BLaER1 treated with 17β-estradiol and CSF1 and Interleukin-3, amounts not matched to agents 10 nM and 100 nM (cell line): ENCODE data around the gene PTPRD.

Experiments used
- H3K27ac ChIP-seq, 11 experiments: shearing (Covaris generic); formaldehyde crosslinking; 2 replicates each; pipeline ENCODE4 v1.8.1; 2022
- H3K27me3 ChIP-seq, 11 experiments: shearing (Covaris generic); formaldehyde crosslinking; 2 replicates each; pipeline ENCODE4 v1.8.1; 2022
- H3K36me3 ChIP-seq, 11 experiments: shearing (Covaris generic); formaldehyde crosslinking; 2 replicates each; pipeline ENCODE4 v1.8.1; 2022
- H3K4me1 ChIP-seq, 10 experiments: shearing (Covaris generic); formaldehyde crosslinking; 2 replicates each; pipeline ENCODE4 v1.8.1; 2022
- H3K4me2 ChIP-seq, 11 experiments: shearing (Covaris generic); formaldehyde crosslinking; 2 replicates each; pipeline ENCODE4 v1.8.1; 2022
- H3K4me3 ChIP-seq, 10 experiments: shearing (Covaris generic); formaldehyde crosslinking; 2 replicates each; pipeline ENCODE4 v1.8.1; 2022
- H3K9ac ChIP-seq, 11 experiments: shearing (Covaris generic); formaldehyde crosslinking; 2 replicates each; pipeline ENCODE4 v1.8.1; 2022
- H3K9me3 ChIP-seq, 11 experiments: shearing (Covaris generic); formaldehyde crosslinking; replicated peaks in 1 of 11; 2 replicates each; pipeline ENCODE4 v1.8.1; 2022
- H4K20me1 ChIP-seq, 11 experiments: shearing (Covaris generic); formaldehyde crosslinking; 2 replicates each; pipeline ENCODE4 v1.8.1; 2022
- Cebpa-rat ChIP-seq, 11 experiments: shearing (Covaris generic); IDR thresholded peaks; 2 replicates each; pipeline ENCODE4 v1.8.1; 2022

The PTPRD gene

DNA sequence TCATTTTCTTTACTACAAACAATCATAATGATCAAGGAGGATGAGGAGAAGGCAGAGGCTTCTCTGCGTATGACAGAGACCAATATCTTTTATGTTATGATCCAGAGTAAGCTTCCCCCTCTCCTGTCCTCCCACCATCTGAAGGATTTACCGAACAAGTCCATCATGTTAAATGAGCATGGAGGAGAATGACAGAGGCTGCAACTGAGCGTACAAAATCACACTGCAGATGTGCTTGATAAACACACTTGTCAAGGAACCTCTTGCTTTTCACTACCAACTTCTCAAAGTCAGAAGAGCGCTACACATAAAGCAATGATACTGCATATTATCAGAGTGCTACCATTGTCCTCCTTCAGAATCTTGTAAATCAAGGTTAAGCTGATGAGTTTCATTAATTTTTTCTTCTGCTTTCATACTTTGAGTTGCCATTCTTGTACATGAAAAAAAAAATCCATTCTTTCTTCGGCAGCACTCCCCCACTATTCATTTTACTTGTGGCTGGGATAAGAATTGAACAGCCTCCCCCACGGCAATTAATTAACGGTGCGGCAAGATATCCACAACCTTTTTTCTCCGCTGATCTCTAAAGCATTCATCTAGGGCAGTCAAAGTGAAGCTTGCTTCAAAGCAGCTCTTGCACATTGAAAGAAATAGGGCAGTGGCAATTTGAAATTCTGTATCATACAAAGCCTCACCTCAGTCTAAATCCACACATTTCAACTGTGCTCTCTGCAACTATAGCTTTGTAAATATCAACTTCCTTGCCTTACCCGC, 2139.4 kb downstream of the PTPRD start:
- Histone ChIP-seq H3K27me3 (no peaks in the 10 kb centered on the region), H3K36me3 (no peaks in the 10 kb centered on the region), H3K27ac (no peak overlapping the region), H4K20me1 (no peaks in the 10 kb centered on the region), H3K4me1 (peaks cover 0 to 19% (median 13%) of the 10 kb centered on the region in 10 experiments; a peak in 15 of 20 replicates), H3K4me2 (peak overlapping the region in 8 of 11 experiments; percentile 33 to 68 (median 57); a peak in 15 of 22 replicates), H3K9me3 (no peaks in the 10 kb centered on the region; a peak in 1 of 22 replicates), H3K4me3 (no peak overlapping the region), H3K9ac (no peak overlapping the region)
- no peak for TF ChIP-seq Cebpa-rat (IDR thresholded peaks at IDR 0.05)

DNA sequence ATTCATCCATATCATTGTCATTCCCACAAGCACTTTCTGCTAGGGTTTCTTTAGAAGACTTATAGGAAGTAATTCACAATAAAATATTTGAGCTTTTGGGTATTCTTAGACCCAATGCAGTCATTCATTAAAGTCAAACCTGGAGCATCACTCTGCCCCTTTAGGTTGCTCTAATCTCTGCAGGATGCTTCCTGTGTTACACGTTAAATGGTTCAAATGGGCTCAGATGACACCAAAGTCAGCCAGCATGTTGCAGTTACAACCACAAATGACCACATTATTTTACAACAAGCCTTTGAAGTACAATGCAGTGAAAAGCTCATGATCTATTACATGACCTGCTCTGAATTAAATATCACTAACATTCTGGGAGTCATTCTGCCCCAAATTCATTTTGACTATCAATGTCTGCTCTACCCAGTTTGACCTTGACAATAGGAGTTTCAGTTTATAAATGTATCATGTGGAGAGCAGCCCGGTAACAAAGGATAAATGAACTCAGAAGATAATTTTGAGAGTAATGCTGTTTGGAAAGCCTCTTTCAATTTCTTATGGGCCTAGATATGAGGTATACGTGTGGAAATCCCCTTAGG, 2144.7 kb downstream of the PTPRD start:
- no peaks in the 10 kb centered on the region for H3K27me3 ChIP-seq
- H3K9ac ChIP-seq = no peak overlapping the region
- peaks cover 0 to 5% (median under 1%) of the 10 kb centered on the region in 10 experiments; a peak in 7 of 20 replicates for H3K4me1 ChIP-seq
- no peak overlapping the region for H3K4me2 ChIP-seq
- no peak overlapping the region for H3K4me3 ChIP-seq
- H3K9me3 ChIP-seq = no peaks in the 10 kb centered on the region
- H4K20me1 ChIP-seq = no peaks in the 10 kb centered on the region
- no peak overlapping the region for H3K27ac ChIP-seq
- no peak for TF ChIP-seq Cebpa-rat (IDR thresholded peaks at IDR 0.05)
- H3K36me3 ChIP-seq = no peaks in the 10 kb centered on the region

DNA sequence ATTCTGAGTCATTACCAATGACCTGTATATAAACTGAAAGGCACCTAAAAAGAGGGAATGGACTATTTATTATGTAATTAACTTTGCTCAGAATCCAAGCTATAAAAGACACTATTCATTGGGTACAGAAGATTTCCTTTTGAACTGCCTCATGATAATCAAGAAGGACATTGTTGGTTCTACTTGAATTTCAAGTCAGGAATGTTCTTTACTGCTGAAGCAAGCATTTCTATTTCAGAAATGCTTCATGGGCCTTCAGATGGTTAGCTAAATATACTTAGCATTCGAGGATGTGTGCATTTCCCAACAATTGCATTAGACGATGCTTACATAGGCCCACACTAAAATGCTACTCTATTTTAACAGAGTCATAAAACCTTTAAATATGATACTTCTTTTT, 2155.0 kb downstream of the PTPRD start:
- Histone ChIP-seq H3K27me3 (no peaks in the 10 kb centered on the region), H3K9ac (no peak overlapping the region), H3K27ac (no peak overlapping the region), H4K20me1 (no peaks in the 10 kb centered on the region; a peak in 1 of 22 replicates), H3K4me2 (no peak overlapping the region), H3K9me3 (no peaks in the 10 kb centered on the region), H3K4me3 (no peak overlapping the region), H3K36me3 (no peaks in the 10 kb centered on the region), H3K4me1 (no peaks in the 10 kb centered on the region)
- no peak for TF ChIP-seq Cebpa-rat (IDR thresholded peaks at IDR 0.05)

DNA sequence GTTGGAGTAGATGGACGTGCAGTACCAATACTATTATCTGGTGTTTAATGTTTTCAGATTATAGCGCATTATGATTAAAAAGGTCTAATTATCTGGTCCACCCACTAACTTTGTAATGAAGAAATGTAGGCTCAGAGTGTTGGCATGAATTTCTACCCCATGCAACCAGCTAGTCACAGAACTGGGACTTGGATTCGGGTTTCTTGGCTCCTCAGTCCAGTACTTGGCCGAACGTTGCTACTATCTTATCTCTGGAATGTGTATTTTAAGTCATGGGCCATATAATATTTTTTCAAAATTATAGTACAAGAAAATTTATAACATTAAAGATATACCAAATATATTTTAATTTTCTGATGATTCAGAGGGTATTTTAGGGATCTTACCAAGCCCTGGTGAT, 2155.7 kb downstream of the PTPRD start:
- no peak for TF ChIP-seq Cebpa-rat (IDR thresholded peaks at IDR 0.05)
- H4K20me1 ChIP-seq = no peaks in the 10 kb centered on the region; a peak in 1 of 22 replicates

DNA sequence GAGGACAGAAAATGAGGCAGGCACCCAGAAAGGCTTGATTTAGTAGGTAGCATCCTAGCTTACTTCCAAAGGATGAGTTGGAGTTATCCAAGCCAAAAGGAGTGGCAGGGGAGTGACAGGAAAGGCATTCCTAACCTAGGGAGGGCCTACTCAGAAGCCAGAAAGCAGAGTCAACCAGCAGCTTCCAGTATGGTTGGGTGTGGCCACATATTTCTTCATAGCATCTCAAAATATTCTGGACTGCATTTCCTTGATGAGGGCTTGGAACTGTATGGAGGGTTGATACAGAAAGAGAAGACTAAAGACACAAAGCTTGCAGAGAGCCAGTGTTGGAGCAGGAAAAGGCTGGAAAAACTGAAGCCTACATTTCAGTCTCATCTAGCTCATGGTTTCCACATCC, 2156.5 kb downstream of the PTPRD start:
- H3K9ac ChIP-seq = no peak overlapping the region
- H3K27ac ChIP-seq = no peak overlapping the region
- H3K4me2 ChIP-seq = no peak overlapping the region
- no peaks in the 10 kb centered on the region for H3K36me3 ChIP-seq
- no peaks in the 10 kb centered on the region for H3K27me3 ChIP-seq
- no peaks in the 10 kb centered on the region for H3K9me3 ChIP-seq
- no peak overlapping the region for H3K4me3 ChIP-seq
- no peak for TF ChIP-seq Cebpa-rat (IDR thresholded peaks at IDR 0.05)
- no peaks in the 10 kb centered on the region; a peak in 1 of 22 replicates for H4K20me1 ChIP-seq
- H3K4me1 ChIP-seq = no peaks in the 10 kb centered on the region

More for the DNA sequence above, 2155.7 kb downstream of the PTPRD start:
- Histone ChIP-seq H3K9ac (no peak overlapping the region), H3K36me3 (no peaks in the 10 kb centered on the region), H3K4me2 (no peak overlapping the region), H3K27ac (no peak overlapping the region), H3K4me3 (no peak overlapping the region), H3K4me1 (no peaks in the 10 kb centered on the region), H3K9me3 (no peaks in the 10 kb centered on the region), H3K27me3 (no peaks in the 10 kb centered on the region)

DNA sequence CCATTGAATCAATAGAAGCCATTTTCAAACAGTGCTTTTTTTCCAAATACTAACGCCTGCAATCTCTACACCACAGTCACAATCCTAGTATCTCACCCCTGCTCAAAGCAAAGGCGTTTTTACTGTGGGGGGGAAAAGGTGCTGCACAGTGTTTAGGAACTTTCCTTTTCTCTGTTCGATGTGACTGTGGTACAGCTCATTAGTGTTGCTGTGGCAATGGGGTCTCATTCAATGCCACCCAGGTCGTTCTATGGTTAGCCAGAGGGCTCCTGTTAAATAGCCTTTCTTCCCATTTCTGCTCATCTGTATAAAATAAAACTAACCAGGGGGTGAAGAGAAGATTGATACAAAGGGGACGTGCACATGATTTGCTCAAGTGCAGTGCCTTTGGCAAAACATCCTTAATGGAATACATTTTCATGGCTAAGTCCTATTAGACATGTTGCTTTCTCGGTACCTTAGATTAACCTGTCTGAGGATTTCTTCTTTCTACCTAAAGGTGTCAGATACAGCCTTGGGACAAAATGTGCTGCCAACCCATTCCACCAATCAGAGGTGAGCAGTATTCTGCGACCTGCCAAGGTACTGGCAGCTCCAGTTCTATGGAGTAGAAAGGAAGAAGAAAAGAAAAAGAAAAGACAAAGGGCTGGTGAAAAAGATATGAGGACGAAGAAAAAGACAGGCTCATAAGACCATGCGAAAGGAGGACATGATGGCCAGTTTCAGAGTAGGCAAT, 2161.8 kb downstream of the PTPRD start:
- TF ChIP-seq Cebpa-rat (IDR thresholded peaks at IDR 0.05) = no peak

DNA sequence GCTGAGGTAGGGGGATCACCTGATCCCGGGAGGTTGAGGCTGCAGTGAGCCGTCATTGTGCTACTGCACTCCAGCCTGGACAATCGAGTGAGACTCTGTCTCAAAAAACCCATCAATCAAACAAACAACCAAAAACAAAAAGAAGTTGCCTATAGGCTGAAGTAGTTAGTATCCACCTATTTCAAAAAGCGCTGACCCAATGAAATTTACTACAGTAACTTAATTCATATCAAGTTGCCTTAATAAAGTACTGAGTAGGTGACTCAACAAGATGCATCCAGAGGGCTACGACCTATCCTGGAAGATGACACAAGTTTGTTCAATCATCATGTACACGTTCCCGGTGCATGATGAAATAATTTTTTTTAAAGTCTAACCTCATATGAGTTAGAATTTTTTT, 2164.6 kb downstream of the PTPRD start:
- no peaks in the 10 kb centered on the region for H3K9me3 ChIP-seq
- no peaks in the 10 kb centered on the region for H4K20me1 ChIP-seq
- H3K27ac ChIP-seq = no peak overlapping the region
- TF ChIP-seq Cebpa-rat (IDR thresholded peaks at IDR 0.05) = no peak
- H3K4me1 ChIP-seq = no peaks in the 10 kb centered on the region
- no peaks in the 10 kb centered on the region for H3K36me3 ChIP-seq
- H3K4me3 ChIP-seq = no peak overlapping the region
- no peak overlapping the region for H3K4me2 ChIP-seq
- no peaks in the 10 kb centered on the region for H3K27me3 ChIP-seq
- H3K9ac ChIP-seq = no peak overlapping the region

More for the DNA sequence above, 2161.8 kb downstream of the PTPRD start:
- H3K9ac ChIP-seq = no peak overlapping the region
- H3K27ac ChIP-seq = no peak overlapping the region
- H3K4me1 ChIP-seq = no peaks in the 10 kb centered on the region
- no peak overlapping the region for H3K4me3 ChIP-seq
- no peaks in the 10 kb centered on the region for H3K27me3 ChIP-seq
- H3K36me3 ChIP-seq = no peaks in the 10 kb centered on the region
- no peaks in the 10 kb centered on the region; a peak in 1 of 22 replicates for H4K20me1 ChIP-seq
- no peak overlapping the region for H3K4me2 ChIP-seq
- H3K9me3 ChIP-seq = no peaks in the 10 kb centered on the region

DNA sequence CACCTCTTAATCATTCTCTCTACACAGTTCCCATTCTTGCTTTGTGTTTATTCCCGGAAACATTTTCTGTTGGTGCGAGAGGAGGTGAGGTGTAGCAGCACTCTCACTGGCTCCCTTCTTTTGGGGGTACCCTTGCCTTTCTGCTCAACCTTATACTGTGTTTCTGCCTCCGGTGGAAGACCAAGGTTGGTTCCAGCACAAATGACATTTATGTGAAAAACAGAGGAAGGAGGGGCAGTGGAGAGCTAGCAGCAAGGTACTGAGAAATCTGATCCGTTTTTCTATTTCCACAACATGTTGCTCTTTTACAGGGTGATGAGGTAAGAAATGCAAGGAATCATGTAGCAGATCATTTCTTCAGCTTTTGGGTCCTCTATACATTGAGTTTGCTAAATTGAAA, 2165.2 kb downstream of the PTPRD start:
- Histone ChIP-seq H4K20me1 (no peaks in the 10 kb centered on the region), H3K27me3 (no peaks in the 10 kb centered on the region), H3K27ac (no peak overlapping the region), H3K9ac (no peak overlapping the region), H3K36me3 (no peaks in the 10 kb centered on the region), H3K9me3 (no peaks in the 10 kb centered on the region), H3K4me3 (no peak overlapping the region), H3K4me1 (no peaks in the 10 kb centered on the region), H3K4me2 (no peak overlapping the region)
- no peak for TF ChIP-seq Cebpa-rat (IDR thresholded peaks at IDR 0.05)

DNA sequence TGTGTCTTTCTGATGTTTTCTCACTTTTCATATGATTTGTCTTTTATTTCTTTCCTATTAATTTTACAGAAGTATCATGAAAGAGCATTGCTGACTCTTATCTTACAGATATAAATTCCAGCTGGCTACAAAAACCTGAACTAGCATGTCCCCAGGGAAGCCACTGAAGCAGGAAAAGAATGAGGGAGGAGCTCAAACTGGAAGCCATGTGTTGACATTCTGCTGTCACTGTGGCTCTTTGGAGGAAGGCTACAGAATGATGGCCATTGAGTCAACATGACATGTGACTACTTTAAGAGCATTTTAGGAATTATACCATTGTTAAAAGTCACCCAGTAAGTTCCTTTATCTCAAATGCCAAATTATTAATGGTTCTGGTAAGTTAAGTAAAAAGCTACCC, 2174.9 kb downstream of the PTPRD start:
- peaks cover 0 to 7% (median 0%) of the 10 kb centered on the region in 10 experiments; a peak in 3 of 20 replicates for H3K4me1 ChIP-seq
- H3K27me3 ChIP-seq = no peaks in the 10 kb centered on the region
- no peaks in the 10 kb centered on the region for H3K36me3 ChIP-seq
- no peak overlapping the region for H3K9ac ChIP-seq
- peaks cover 0 to 2% (median 0%) of the 10 kb centered on the region in 11 experiments; a peak in 1 of 22 replicates for H3K9me3 ChIP-seq
- no peak overlapping the region for H3K4me2 ChIP-seq
- H3K4me3 ChIP-seq = no peak overlapping the region
- no peak for TF ChIP-seq Cebpa-rat (IDR thresholded peaks at IDR 0.05)
- H3K27ac ChIP-seq = no peak overlapping the region
- H4K20me1 ChIP-seq = no peaks in the 10 kb centered on the region
